ENCODE measurements around the gene ACP5. TPM values are rescaled to one million over a fixed set of nuclear protein-coding genes. Genes with fewer than 3 reads are reported as not detected.

The ACP5 gene
- total RNA-seq = 2.4 TPM in 2 replicates

DNA sequence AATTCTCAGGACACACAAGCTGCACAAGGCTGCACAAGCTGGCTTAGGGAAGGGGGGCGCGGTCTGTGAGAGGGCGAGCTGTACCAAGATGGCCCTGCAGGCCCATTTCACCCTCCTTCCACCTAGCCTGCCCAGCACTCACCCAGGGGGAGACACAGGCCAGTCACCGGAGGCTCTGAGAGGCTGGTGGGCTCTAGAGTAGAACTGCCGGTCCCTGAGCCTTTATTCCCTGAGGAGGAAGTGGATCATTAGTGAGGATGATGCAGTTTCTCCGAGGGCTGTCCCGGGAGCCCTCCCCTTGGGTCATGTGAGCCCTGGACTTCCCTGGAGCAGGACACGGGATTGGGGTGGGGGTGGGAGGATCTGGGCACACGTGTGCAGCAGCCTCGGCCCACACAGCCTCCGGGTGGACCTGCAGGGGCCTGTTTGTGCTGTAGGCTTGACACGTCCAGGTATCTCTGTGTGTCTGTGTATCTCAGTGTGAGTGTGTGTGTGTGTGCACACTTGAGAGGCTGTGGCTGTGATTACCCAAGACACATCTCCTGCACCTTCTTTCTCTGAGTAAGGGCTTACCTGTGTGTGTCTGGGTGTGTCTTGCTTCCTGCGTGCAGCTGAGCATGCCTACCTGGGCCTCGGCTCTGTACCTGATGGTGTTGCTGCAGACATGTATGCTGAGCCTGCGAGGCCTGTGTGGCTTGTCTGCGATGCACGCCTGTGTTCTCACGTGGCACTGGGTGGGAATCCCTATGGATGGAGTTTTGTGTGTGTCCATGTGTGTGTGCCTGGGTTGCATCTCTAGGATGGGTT lies at the start of gene ACP5:
Gene ACP5 (minus strand): TSS at position 195 of the 807 bp plus-strand sequence. CDS start 328 bp downstream, outside the sequence.

DNA sequence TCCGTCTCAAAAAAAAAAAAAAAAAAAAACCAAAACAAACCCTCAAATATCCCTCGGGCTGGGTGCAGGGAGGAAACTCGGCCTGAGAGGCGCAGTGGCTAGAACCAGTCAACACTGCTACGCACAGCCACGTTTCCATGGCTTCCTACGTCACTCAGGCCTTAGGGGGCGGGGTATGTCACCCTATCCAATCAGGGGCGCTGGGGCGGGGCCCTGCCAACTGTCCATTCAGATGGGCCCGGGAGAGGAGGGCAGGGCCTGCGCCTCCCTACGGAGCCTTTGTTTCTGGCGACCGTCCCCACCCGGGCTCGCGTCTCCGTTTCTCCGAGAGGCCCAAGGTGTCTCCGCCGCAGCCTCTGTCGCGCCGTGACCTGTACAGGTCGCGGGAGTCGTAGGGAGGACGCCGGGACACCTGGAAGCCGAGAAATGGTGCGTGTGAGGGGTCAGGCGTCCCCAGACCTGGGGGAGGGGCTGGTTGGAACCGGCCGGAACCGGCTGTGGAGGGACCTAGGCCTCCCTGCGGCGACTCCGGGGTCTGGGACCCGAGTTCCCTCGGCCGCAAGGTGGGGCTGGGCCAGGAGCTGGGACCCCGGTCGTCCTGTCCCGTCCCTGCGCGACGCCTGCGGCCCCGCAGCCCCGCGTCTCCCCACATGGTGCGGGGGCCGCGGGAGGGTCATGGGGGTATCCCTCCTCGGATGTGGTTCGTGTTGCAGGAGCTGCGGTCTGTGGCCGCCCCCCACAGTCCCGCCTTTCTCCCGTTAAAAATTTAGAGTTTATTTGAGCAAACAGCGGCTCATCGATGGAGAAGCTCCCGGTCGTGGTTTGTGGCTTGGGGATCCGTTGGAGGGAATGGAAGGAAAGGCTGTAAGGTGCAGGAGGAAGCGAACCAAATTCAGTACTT lies 20.0 kb upstream of the ACP5 start, which contains the start of gene ZNF627:
Gene ZNF627 (plus strand): TSS at position 282 of the 901 bp plus-strand sequence. CDS start 145 bp downstream, at position 427.

DNA sequence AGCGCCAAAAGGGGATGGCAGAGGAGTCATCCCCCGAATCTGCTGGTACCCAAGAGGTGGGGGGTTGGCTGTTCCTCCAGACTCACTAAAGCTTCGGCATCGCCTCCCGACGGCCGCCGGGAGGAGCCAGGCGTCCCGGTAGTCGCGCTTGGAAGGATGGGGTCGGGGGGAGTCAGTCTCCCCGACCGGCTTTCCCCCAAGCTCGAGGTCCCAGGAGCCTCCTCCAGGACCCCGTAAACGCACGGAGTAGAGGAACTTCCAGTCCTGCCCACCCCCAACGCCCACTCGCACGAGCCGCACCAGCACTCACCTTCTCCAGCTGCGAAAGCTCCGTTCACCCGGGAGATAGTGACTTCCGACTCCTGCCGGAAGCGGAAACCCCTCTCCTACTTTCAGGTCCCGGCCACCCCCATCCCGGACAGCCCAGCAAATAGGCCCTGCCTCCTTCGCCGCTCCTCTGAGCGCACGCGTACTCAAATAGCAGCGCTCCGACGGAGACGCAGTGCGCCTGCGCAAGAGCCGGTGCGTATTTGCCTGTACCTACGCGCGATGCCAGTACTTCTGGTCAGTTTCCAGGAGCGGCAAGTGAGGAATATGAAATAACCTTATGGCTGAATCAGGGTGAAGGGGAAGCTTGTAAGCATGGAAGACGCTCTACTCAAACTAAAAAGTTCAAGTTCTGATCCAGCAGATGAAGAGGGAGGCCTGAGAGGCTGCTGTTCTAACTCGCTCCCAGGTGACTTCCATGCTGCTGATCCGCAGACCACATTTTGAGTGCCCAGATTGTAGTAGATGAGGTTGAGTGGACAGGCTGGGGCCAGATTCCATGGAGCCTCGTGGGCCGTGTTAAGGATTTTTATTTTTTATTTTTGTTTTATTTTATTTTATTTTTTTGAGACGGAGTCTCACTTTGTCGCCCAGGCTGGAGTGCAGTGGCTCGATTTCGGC lies 18.3 kb downstream of the ACP5 start, which contains the start of gene ELOF1:
Gene ELOF1 (minus strand): TSS at position 350 of the 948 bp plus-strand sequence. CDS start 4,883 bp downstream, outside the sequence.

DNA sequence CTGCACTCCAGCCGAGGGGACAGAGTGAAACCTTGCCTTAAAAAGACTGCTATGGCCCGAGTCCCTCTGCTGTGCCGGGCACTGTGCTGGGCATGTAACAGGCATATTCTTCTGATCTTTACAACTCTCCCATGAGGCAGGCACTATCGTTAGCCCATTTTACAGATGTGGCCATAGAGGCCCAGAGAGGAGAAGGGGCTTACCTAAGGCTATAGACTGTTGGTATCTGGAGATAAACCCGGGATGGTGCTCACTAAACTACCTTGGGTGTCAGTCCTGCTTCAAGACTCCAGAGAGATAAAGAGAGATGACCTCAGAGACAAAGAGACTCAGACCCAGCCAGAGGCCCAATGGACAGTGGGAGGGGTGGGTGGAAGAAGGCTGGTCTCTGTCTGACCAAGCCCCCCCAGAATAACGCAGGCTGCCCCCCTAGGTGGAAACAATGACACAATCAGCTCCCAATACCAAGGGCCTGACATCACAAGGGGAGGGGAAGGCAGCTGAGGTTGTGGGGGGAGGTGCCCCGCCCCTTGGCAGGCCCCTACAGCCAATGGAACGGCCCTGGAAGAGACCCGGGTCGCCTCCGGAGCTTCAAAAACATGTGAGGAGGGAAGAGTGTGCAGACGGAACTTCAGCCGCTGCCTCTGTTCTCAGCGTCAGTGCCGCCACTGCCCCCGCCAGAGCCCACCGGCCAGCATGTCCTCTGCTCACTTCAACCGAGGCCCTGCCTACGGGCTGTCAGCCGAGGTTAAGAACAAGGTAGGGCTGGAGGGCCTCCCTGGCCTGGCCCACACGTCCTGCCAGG lies 39.0 kb downstream of the ACP5 start, which contains the start of gene CNN1:
Gene CNN1 (plus strand): TSS at position 620 of the 805 bp plus-strand sequence. CDS start 77 bp downstream, at position 697.

DNA sequence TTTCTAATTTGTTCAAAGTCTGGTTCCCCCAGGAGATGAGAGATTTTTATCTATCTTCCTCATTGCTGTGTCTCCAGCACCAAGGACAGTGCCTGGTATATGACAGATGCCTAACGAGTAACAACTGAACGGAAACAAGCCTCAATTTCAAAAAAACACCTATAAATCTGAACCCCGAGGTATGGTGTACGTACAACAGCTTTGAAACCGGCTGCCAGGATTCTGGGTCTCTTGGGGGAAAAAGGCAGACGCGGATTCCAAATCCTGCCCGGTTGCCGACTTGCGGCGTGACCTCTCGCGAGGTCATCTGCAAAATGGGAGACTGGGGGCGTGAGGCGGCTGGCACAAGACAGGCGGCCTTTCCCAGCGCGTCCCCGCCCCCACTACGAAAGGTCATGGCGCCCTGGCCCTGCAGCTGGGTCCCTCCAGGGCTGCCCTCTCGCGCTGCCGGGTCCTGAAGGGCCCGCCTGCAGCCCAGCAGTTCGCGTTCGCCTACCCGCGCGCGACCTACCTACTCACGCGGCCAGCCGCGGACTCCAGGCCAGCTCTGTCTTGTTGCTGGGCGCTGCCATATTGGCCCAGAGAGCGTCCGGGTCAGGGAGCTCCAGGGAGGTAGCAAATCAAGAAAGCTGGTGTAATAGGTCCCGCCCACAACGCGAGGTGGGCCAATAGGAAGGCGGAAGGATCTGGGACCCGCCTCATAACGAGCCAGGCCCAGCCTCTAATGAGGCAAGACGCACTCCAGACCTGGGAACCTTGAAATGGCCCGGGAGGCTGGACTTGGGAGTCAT lies 48.7 kb downstream of the ACP5 start, which contains the start of gene ECSIT:
Gene ECSIT (minus strand): TSS at position 584 of the 791 bp plus-strand sequence. CDS start 9,964 bp downstream, outside the sequence.

Other genes with a start within 250 kb of the ACP5 start
- 10.8 and 26.4 TPM in 2 replicates for gene RAB3D, start 238.0 kb downstream of the ACP5 start, total RNA-seq
- 39.3 and 42.4 TPM in 2 replicates for gene TMEM205, start 231.4 kb downstream of the ACP5 start, total RNA-seq
- gene CCDC159, start 231.1 kb downstream of the ACP5 start, total RNA-seq = 8.3 and 12.1 TPM in 2 replicates
- gene PLPPR2, start 222.2 kb downstream of the ACP5 start, total RNA-seq = 31.2 and 34.9 TPM in 2 replicates
- 0.50 and 0.65 TPM in 2 replicates for gene SWSAP1, start 203.0 kb downstream of the ACP5 start, total RNA-seq
- 12.6 and 12.7 TPM in 2 replicates for gene EPOR, start 193.3 kb downstream of the ACP5 start, total RNA-seq
- gene RGL3, start 158.3 kb downstream of the ACP5 start, total RNA-seq = 4.8 and 6.4 TPM in 2 replicates
- gene ODAD3, start 142.5 kb downstream of the ACP5 start, total RNA-seq = 0.23 and 0.26 TPM in 2 replicates
- gene PRKCSH, start 142.0 kb downstream of the ACP5 start, total RNA-seq = 443 and 455 TPM in 2 replicates
- not detected in 2 replicates for gene ELAVL3, start 96.6 kb downstream of the ACP5 start, total RNA-seq
- gene ZNF653, start 71.8 kb downstream of the ACP5 start, total RNA-seq = 5.2 and 6.1 TPM in 2 replicates
- 26.6 and 26.8 TPM in 2 replicates for gene ECSIT, start 48.5 kb downstream of the ACP5 start, total RNA-seq
- 25.2 and 31.1 TPM in 2 replicates for gene CNN1, start 38.8 kb downstream of the ACP5 start, total RNA-seq
- gene ELOF1, start 18.4 kb downstream of the ACP5 start, total RNA-seq = 27.5 and 28.2 TPM in 2 replicates
- gene ZNF627, start 19.8 kb upstream of the ACP5 start, total RNA-seq = 15.2 and 16.5 TPM in 2 replicates
- 3.6 and 3.9 TPM in 2 replicates for gene ZNF823, start 161.3 kb upstream of the ACP5 start, total RNA-seq
- gene ZNF441, start 189.4 kb upstream of the ACP5 start, total RNA-seq = 10.7 and 12.3 TPM in 2 replicates
- gene ZNF491, start 220.9 kb upstream of the ACP5 start, total RNA-seq = 3.0 and 4.4 TPM in 2 replicates
- gene ZNF440, start 236.6 kb upstream of the ACP5 start, total RNA-seq = 7.7 and 8.7 TPM in 2 replicates